ENCODE measurements around the gene TACC3. TPM values are rescaled to one million over a fixed set of nuclear protein-coding genes. Genes with fewer than 3 reads are reported as not detected.

The TACC3 gene
- total RNA-seq, 1 experiment from 2014 or later: 207 TPM

DNA sequence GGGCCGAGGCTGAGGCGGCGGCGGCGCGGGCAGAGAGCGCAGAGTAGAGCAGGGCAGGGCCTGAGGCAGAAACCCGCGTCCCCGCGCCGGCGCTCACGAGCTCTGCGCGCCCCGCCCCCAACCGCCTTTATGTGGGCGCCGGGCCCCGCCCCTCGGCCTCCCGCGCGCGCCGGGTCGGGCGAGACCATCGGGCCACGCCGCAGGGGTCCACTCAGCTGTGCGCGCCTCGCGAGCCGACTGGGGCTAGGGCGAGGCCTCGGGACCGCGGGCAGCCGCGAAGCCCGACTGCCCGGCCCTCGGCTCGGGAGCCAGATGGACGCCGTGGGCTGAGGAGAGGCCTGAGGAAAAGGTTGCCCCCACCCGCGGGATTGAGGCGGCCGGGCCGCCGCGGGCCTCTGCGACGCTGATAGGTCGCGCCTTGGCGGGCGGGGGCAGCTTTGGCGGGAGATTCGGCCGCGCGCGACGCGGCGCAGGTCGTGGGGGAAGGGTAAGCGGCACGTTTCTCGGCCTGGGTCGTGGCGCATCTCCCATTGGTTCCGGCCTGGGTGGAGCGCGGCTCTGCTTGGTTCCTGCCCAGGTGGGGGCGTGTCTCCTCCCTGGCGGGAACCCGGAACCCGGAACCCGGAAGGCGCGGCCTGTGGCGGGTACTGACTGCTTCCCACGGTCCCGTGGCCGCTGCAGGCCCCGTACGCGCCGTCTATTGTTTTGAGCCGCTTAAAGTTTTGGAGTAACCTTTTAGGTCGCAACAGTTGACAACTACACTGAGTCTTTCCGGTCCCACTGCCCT, 8.9 kb upstream of the TACC3 start, which contains the start of gene SLBP (continued):
- TF ChIP-seq RORB (CRISPR knock-in tag; IDR thresholded peaks at IDR 0.05) (no peak), NFATC4 (CRISPR knock-in tag; IDR thresholded peaks at IDR 0.05) (no peak), TP53 (CRISPR knock-in tag; IDR thresholded peaks at IDR 0.05) (no peak; the same call in 1 of the 2 replicates), HMGA2 (CRISPR knock-in tag; IDR thresholded peaks at IDR 0.05) (no peak), ELF4 (CRISPR knock-in tag; IDR thresholded peaks at IDR 0.05; ENCODE audit: low read depth) (no peak), GABPB1 (CRISPR knock-in tag; IDR thresholded peaks at IDR 0.05) (peak; percentile 86), EMX1 (CRISPR knock-in tag; IDR thresholded peaks at IDR 0.05) (no peak), SOX15 (CRISPR knock-in tag; IDR thresholded peaks at IDR 0.05) (no peak), ZNF423 (CRISPR knock-in tag; IDR thresholded peaks at IDR 0.05) (no peak), MXD4 (CRISPR knock-in tag; IDR thresholded peaks at IDR 0.05; ENCODE audit: borderline replicate concordance) (no peak), KAT7 (CRISPR knock-in tag; IDR thresholded peaks at IDR 0.05; ENCODE audit: borderline replicate concordance) (no peak; the same call in 1 of the 2 replicates), CREM (CRISPR knock-in tag; IDR thresholded peaks at IDR 0.05) (peak; percentile 63; the same call in 1 of the 2 replicates), PRRX2 (CRISPR knock-in tag; IDR thresholded peaks at IDR 0.05) (no peak), ZNF121 (CRISPR knock-in tag; IDR thresholded peaks at IDR 0.05) (no peak), ZNF138 (CRISPR knock-in tag; conservative IDR thresholded peaks at IDR 0.05) (no peak), TCF7 (CRISPR knock-in tag; IDR thresholded peaks at IDR 0.05; ENCODE audit: low read depth) (no peak; the same call in 1 of the 2 replicates)
- TF ChIP-seq, protein P1, sequence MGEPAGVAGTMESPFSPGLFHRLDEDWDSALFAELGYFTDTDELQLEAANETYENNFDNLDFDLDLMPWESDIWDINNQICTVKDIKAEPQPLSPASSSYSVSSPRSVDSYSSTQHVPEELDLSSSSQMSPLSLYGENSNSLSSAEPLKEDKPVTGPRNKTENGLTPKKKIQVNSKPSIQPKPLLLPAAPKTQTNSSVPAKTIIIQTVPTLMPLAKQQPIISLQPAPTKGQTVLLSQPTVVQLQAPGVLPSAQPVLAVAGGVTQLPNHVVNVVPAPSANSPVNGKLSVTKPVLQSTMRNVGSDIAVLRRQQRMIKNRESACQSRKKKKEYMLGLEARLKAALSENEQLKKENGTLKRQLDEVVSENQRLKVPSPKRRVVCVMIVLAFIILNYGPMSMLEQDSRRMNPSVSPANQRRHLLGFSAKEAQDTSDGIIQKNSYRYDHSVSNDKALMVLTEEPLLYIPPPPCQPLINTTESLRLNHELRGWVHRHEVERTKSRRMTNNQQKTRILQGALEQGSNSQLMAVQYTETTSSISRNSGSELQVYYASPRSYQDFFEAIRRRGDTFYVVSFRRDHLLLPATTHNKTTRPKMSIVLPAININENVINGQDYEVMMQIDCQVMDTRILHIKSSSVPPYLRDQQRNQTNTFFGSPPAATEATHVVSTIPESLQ (CRISPR knock-in tag; IDR thresholded peaks at IDR 0.05): 0 out of 2 replicates have a peak, but pooled peaks have one; percentile 57
- TF ChIP-seq, protein P2, sequence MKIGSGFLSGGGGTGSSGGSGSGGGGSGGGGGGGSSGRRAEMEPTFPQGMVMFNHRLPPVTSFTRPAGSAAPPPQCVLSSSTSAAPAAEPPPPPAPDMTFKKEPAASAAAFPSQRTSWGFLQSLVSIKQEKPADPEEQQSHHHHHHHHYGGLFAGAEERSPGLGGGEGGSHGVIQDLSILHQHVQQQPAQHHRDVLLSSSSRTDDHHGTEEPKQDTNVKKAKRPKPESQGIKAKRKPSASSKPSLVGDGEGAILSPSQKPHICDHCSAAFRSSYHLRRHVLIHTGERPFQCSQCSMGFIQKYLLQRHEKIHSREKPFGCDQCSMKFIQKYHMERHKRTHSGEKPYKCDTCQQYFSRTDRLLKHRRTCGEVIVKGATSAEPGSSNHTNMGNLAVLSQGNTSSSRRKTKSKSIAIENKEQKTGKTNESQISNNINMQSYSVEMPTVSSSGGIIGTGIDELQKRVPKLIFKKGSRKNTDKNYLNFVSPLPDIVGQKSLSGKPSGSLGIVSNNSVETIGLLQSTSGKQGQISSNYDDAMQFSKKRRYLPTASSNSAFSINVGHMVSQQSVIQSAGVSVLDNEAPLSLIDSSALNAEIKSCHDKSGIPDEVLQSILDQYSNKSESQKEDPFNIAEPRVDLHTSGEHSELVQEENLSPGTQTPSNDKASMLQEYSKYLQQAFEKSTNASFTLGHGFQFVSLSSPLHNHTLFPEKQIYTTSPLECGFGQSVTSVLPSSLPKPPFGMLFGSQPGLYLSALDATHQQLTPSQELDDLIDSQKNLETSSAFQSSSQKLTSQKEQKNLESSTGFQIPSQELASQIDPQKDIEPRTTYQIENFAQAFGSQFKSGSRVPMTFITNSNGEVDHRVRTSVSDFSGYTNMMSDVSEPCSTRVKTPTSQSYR (CRISPR knock-in tag; IDR thresholded peaks at IDR 0.05): no peak; the same call in 1 of the 2 replicates
- TF ChIP-seq, protein P3, sequence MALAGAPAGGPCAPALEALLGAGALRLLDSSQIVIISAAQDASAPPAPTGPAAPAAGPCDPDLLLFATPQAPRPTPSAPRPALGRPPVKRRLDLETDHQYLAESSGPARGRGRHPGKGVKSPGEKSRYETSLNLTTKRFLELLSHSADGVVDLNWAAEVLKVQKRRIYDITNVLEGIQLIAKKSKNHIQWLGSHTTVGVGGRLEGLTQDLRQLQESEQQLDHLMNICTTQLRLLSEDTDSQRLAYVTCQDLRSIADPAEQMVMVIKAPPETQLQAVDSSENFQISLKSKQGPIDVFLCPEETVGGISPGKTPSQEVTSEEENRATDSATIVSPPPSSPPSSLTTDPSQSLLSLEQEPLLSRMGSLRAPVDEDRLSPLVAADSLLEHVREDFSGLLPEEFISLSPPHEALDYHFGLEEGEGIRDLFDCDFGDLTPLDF (CRISPR knock-in tag; IDR thresholded peaks at IDR 0.05): no peak; the same call in 1 of the 2 replicates
- TF ChIP-seq, protein P4, sequence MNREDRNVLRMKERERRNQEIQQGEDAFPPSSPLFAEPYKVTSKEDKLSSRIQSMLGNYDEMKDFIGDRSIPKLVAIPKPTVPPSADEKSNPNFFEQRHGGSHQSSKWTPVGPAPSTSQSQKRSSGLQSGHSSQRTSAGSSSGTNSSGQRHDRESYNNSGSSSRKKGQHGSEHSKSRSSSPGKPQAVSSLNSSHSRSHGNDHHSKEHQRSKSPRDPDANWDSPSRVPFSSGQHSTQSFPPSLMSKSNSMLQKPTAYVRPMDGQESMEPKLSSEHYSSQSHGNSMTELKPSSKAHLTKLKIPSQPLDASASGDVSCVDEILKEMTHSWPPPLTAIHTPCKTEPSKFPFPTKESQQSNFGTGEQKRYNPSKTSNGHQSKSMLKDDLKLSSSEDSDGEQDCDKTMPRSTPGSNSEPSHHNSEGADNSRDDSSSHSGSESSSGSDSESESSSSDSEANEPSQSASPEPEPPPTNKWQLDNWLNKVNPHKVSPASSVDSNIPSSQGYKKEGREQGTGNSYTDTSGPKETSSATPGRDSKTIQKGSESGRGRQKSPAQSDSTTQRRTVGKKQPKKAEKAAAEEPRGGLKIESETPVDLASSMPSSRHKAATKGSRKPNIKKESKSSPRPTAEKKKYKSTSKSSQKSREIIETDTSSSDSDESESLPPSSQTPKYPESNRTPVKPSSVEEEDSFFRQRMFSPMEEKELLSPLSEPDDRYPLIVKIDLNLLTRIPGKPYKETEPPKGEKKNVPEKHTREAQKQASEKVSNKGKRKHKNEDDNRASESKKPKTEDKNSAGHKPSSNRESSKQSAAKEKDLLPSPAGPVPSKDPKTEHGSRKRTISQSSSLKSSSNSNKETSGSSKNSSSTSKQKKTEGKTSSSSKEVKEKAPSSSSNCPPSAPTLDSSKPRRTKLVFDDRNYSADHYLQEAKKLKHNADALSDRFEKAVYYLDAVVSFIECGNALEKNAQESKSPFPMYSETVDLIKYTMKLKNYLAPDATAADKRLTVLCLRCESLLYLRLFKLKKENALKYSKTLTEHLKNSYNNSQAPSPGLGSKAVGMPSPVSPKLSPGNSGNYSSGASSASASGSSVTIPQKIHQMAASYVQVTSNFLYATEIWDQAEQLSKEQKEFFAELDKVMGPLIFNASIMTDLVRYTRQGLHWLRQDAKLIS (CRISPR knock-in tag; IDR thresholded peaks at IDR 0.05; ENCODE audit: borderline replicate concordance): no peak
- TF ChIP-seq, protein P5, sequence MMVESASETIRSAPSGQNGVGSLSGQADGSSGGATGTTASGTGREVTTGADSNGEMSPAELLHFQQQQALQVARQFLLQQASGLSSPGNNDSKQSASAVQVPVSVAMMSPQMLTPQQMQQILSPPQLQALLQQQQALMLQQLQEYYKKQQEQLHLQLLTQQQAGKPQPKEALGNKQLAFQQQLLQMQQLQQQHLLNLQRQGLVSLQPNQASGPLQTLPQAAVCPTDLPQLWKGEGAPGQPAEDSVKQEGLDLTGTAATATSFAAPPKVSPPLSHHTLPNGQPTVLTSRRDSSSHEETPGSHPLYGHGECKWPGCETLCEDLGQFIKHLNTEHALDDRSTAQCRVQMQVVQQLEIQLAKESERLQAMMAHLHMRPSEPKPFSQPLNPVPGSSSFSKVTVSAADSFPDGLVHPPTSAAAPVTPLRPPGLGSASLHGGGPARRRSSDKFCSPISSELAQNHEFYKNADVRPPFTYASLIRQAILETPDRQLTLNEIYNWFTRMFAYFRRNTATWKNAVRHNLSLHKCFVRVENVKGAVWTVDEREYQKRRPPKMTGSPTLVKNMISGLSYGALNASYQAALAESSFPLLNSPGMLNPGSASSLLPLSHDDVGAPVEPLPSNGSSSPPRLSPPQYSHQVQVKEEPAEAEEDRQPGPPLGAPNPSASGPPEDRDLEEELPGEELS (CRISPR knock-in tag; IDR thresholded peaks at IDR 0.05): no peak; the same call in 1 of the 2 replicates
- TF ChIP-seq, protein P6, sequence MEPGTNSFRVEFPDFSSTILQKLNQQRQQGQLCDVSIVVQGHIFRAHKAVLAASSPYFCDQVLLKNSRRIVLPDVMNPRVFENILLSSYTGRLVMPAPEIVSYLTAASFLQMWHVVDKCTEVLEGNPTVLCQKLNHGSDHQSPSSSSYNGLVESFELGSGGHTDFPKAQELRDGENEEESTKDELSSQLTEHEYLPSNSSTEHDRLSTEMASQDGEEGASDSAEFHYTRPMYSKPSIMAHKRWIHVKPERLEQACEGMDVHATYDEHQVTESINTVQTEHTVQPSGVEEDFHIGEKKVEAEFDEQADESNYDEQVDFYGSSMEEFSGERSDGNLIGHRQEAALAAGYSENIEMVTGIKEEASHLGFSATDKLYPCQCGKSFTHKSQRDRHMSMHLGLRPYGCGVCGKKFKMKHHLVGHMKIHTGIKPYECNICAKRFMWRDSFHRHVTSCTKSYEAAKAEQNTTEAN (CRISPR knock-in tag; IDR thresholded peaks at IDR 0.05): no peak

All from WTC11 (cell line).